ENCODE data around the gene ZNF362. TPM values are rescaled to one million over a fixed set of nuclear protein-coding genes. Genes with fewer than 3 reads are reported as not detected.
A peak's percentile ranks its signal among the peaks of the same experiment; 100 is the strongest.

Gene ZNF362
- total and polyA plus RNA-seq, 7 donors, result 6.5 to 20.9 (median 15.2) TPM

GRCh38 chr1:33275706-33276572 lies 19.6 kb downstream of the ZNF362 start:
- 95 to 96% (median 96%) methylated on average over 42 to 45 of the region's 45 CpGs for WGBS, 3 donors
- peaks cover 0 to 44% of the 10 kb centered on the region in 2 donors for H3K36me3 ChIP-seq (ENCODE audit: insufficient read depth in 1 of 2, low read depth in 1 of 2)
- H3K4me3 ChIP-seq, result no peak overlapping the region
- H3K9me3 ChIP-seq, result no peaks in the 10 kb centered on the region
- peak in 1 of 2 donors; percentile 42 for DNase-seq
- intact Hi-C loops (cut with DNase I), result no loop called here
- no peaks in the 10 kb centered on the region for H3K4me1 ChIP-seq
- no peak overlapping the region for H3K27ac ChIP-seq
- TF ChIP-seq CTCF (IDR thresholded peaks at IDR 0.05), result no peak
- ATAC-seq, result no peak
- no peaks in the 10 kb centered on the region for H3K27me3 ChIP-seq (ENCODE audit: insufficient read depth in 3 of 3, low read length in 2 of 3)

- Histone ChIP-seq H3K4me1 (no peaks in the 10 kb centered on the region), H3K27me3 (ENCODE audit: insufficient read depth in 3 of 3, low read length in 2 of 3) (no peaks in the 10 kb centered on the region), H3K4me3 (no peak overlapping the region), H3K9me3 (no peaks in the 10 kb centered on the region), H3K36me3 (ENCODE audit: insufficient read depth in 1 of 2, low read depth in 1 of 2) (peaks cover 3 to 51% of the 10 kb centered on the region in 2 donors), H3K27ac (no peak overlapping the region)
- ATAC-seq, result no peak
- intact Hi-C loops (cut with DNase I), result no loop called here
- peak in 1 of 2 donors; percentile 40 for DNase-seq
- WGBS, 3 donors, result 84 to 89% (median 85%) methylated on average over 29 to 30 of the region's 30 CpGs
- no peak for TF ChIP-seq CTCF (IDR thresholded peaks at IDR 0.05)
These were observed 20.4 kb downstream of the ZNF362 start for GRCh38 chr1:33276573-33277298.

- 87 to 91% (median 90%) methylated on average over 11 of the region's 11 CpGs for WGBS, 3 donors
- Histone ChIP-seq H3K27ac (no peak overlapping the region), H3K4me1 (no peaks in the 10 kb centered on the region), H3K9me3 (no peaks in the 10 kb centered on the region), H3K4me3 (no peak overlapping the region), H3K36me3 (ENCODE audit: insufficient read depth in 1 of 2, low read depth in 1 of 2) (peaks cover 3 to 60% of the 10 kb centered on the region in 2 donors), H3K27me3 (ENCODE audit: insufficient read depth in 3 of 3, low read length in 2 of 3) (no peaks in the 10 kb centered on the region)
- ATAC-seq (no peak), DNase-seq (no peak)
- intact Hi-C loops (cut with DNase I), result no loop called here
- no peak for TF ChIP-seq CTCF (IDR thresholded peaks at IDR 0.05)
These were observed 21.3 kb downstream of the ZNF362 start for GRCh38 chr1:33277488-33278084.

GRCh38 chr1:33280091-33280661 lies 23.9 kb downstream of the ZNF362 start:
- Histone ChIP-seq H3K4me1 (no peaks in the 10 kb centered on the region), H3K4me3 (no peak overlapping the region), H3K27ac (no peak overlapping the region), H3K27me3 (ENCODE audit: insufficient read depth in 3 of 3, low read length in 2 of 3) (no peaks in the 10 kb centered on the region), H3K36me3 (ENCODE audit: insufficient read depth in 1 of 2, low read depth in 1 of 2) (peaks cover 3 to 66% of the 10 kb centered on the region in 2 donors), H3K9me3 (no peaks in the 10 kb centered on the region)
- TF ChIP-seq CTCF (IDR thresholded peaks at IDR 0.05), result no peak
- no peak for ATAC-seq
- DNase-seq, result peak in 1 of 2 donors; percentile 57
- intact Hi-C loops (cut with DNase I), result no loop called here
- WGBS, 3 donors, result 94 to 97% (median 97%) methylated on average over 29 of the region's 29 CpGs

All from psoas muscle (tissue), 8 donors.